Iris pigment epithelial cell (primary cell): ENCODE measurements around the gene SLC22A23.

Experiments used
- DNase-seq: peaks from one replicate; pipeline ENCODE4 v3.0.0-alpha.2; 2011; ENCODE audit warnings: low read depth

The SLC22A23 gene

DNA sequence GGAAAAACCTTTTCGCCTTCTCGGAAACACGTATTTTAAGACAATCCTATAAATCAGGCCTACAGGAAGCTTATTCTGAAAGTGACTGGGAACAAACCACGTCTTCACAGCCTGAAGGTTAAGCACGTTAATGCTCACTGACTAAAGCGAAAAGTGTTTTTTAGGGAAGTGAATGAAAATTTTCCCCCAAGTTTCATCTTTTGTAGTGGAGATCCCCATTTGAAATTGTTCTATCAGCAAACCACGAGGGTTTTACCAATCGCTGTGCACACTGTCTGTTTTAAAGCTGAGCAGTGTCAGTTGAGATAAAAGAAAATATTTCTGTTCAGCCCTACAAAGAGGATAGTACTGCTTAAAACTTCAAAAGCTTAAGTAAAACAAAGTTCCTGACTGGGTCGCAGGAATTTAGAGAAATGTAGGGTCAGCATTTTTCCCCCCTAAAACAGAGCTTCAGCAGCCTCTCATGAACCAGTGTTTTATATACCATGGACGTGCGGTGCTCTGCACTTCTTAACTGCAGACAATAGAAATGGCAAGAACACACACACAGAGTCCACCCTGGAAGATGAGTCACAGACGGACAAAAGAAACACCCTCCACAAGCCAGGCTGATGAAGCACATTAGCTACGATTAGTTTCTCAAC is 34.9 kb downstream of the SLC22A23 start:
- peak; percentile 78 for DNase-seq

DNA sequence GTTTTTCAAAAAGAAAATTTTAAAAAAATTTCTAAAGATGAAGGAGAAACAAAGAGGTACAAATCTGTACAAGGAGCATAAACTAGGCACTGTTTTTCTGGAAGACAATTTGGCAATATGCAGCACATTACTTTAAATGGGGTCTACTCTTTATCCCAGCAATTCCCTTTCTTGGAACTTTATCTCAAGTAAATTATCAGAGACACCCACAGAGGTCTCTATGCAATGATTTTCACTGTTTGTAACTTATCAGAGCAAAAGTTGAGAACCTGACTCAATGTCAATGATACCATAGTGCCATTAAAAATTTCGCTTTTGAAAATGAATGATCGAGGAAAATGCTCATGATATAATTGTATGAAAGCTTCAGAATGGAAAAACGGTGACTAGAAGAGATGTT is 35.7 kb downstream of the SLC22A23 start:
- DNase-seq = no peak

GRCh38 chr6:3419624-3420272 is 37.1 kb downstream of the SLC22A23 start:
- DNase-seq = peak; percentile 32

DNA sequence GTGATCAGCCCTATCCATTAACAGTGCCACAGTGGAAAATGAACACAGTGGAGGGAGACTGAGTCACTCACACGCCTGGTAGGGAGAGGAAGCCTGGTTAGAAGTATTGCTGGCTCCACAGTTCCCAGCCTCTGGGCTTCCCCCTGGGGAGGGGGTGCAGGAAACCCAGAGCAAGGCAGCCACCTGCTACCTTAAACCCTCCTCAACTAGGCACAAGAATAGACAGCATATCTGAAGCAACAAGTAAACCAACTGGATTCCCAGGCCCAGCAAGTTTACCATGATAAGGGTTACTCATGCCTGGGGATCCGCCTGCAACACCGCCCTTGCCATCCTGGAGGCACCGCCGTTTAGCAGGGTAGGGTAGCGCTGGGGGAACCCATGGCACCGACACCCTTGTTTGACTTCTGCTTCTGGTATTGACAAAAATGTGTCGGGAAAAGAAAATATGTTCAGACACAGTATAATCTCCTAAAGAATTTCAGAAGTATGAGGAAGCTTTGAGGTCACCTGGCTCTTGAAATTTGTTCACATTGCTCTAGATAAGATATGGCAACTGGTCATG is 38.3 kb downstream of the SLC22A23 start:
- no peak for DNase-seq

DNA sequence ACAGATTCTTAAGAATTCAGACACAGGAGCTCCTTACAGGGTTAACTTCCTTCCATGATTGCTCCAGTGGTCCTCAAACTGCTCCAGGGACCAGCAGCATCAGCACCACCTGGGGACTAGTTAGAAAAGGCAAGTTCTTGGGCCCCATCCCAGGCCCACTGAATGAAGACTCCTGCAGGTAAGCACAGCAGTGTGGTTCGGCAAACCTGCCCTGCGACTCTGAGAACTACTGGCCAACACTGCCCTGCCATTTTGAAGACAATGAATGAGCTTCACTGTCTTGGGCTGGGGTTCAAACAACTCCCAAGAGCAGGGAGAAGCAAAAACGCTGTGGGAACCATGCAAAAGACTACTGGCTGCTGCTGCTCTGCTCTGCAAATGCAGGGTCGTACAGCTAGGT is 39.4 kb downstream of the SLC22A23 start:
- no peak for DNase-seq

DNA sequence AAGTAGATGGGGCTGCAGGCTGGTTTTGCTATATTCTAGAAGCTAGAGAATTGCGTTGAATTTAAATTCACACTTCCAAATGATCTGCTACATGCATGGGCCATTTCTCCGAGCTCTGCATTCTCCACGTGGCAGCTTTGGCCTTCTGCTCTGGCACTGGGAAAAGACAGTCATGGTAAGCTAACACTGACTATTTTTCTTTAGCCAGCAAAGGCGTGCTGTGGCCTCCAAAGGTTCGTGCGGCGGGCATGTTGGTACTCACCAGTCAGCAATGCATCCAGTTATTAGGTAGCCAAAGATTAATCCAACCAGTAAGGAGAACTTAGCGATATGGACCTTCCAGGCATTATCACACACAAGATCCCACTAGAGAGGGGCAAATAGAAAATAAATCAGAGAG is 41.4 kb downstream of the SLC22A23 start:
- no peak for DNase-seq

DNA sequence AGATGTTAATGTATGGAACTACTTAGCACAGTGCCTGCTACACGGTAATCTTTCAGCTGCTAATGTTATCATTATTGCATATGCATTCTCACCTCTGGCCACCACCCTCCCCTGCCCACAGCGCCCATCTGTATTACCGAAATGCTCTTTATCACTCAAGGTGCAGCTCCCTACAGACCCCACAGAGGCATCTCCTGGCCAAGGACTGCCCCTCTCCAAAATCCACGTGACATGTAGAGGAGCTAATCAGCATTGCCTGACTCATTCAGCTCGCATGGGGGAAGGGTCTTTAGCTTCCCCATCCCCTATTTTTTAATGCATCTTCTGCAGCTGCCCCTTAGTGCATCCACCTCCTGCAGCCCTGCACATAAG is 41.8 kb downstream of the SLC22A23 start:
- no peak for DNase-seq

DNA sequence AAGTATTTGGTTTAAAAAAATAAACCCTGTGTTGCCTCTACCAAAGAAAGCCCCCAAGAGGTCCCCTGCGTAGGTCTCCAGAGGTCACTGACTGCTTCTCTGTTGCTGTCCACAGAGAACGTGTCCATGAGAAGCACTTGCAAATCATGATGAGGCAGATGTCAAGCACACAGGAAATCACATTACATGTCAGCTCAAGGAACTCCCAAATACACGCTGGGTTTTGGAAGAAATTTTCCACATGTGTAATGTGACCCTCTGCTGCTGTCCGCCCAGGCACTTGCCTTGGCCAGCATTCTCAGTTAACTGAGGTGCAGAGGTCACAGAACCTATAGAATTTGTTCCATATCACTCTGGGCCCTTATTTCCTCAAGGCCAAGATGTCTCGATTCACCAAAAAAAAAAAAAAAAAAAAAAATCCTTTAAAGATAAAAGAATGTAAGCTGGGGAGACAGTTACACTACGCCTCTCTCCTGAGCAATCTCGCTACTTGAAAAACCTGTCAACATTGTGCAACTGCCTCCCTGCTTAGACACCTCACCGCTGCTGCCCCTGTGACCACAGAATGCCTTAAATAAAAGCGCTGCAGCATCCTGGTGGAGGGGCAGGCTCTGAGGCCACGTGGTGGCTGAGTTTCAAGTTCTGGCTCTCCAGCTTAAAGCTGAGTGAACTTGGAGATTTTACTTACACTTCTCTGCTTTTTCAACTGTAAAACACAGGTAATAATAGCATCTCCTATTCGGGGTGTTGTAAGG is 42.3 kb downstream of the SLC22A23 start:
- peak; percentile 94 for DNase-seq

DNA sequence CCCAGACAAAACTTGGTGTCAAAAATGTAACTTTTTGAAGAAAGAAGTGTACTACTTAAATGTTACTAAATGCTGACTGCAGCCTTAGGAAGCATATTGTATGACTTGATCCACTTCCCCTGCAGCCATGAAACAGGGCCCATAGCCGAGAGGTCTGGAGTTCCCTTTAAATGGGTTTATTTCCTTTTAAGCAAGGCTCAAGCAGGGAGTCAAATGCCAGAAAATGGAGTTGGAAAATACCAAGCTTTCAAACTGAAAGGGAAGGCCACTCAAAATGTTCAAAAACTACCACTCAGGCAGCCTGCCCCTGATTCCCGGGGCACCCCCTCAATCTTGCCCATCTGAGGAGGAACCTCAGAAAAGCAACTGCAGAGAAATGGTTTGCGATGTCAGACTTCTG is 43.3 kb downstream of the SLC22A23 start:
- no peak for DNase-seq

- DNase-seq = no peak
Observed at GRCh38 chr6:3412779-3413500, 43.9 kb downstream of the SLC22A23 start.

DNA sequence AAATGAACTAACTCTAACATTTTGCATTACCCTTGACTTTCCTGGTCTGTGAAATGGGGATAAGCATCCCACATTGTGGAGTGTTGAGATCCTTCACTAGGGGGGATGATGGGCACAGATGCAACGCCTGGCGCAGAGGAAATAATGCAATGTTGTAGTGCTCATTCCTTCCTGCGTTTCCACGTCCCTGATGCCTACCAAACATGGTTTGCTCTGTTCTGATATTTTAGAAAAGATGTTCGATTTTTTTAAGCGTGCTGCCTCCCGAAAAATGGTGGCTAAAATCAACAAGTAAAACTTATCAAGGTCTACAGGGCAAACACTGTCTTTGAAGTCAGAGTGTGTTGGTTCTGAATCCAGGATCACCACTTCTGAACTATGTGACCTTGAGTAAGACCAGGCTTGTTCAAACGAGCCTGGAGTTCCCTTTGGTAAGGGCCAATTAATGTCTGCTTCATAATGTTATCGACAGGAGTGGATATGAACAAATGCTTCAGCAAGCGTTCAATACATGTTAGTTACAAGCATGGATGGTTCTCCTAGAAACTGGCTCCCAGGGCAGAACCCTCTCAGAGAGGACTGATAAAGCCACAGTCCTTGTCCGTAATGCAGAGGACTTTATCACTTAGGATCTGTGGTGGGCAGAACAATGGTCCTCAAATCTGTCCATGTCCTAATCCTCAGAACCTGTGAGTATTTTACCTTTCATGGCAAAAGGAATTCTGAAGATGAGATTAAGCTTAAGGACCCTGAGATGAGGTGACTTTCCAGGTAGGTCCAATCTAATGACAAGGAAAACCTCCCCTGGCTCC is 44.7 kb downstream of the SLC22A23 start:
- no peak for DNase-seq

- DNase-seq = peak; percentile 57
Observed at GRCh38 chr6:3410385-3411360, 46.2 kb downstream of the SLC22A23 start.

DNA sequence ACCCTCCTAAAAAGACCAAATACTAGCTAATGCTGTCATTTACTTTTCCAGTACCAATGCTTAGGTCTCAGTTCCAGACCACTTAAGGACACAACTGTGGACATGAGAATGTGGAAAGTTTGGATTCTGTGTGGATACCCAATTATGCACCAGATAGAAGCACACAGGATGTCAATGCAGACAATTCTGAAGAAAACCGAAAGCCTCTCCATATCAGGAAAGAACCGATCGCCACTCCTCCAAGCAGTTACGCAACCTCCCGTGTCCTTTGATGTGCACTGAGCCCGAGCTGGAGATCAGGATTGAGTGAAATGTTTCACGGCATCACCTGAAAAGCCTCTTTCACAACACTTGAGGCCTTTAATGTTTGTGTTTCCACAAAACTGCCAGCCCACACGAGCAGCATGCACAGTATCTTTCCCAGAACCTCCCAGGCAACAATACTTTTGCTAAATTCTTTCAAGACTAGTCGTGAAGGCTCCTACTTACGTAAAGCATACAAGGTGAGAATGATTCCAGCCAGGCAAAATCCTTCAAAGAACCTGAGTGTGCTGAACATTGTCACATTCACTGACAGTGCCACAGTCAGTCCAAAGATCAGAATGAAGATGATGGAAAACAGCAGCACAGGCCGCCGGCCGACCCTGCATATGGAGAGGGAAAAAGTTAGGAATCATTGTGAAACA is 47.0 kb downstream of the SLC22A23 start:
- DNase-seq = peak; percentile 32

DNA sequence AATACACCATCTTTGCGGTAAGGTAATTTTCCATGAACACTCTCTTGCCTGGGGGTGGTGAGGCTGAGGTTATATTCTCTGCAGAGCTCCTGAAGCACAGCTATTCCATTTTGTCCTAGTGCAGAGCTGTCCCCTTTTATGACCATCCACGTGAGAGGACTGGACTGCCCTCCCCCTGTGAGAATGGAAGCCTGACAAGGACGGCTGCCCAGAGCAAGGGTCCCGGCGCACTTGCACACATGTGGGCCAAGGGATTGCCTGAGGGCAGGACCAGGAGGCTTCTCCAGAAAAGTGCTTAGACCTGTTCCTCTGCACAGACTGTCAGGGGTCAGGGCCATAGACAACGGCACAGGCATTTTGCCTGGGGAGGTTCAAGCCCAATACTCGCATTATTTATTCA is 48.2 kb downstream of the SLC22A23 start:
- no peak for DNase-seq

DNA sequence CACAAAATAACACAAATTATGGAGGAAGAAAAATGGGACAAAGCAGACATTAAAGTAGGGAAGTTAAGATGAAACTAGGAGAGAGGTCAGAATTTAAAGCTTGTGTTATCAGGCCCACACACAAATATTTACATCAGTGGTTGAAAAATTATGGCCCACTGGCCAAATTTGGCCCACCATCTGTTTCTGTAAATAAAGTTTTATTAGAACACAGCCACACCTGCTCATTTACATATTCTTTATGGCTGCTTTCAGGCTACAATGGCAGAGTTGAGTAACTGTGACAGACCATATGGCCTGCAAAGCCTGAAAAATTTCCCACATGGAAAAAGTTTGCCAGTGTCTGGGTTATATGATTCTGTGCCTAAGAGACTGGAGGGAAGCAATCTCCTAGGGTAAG is 49.0 kb downstream of the SLC22A23 start:
- no peak for DNase-seq

DNA sequence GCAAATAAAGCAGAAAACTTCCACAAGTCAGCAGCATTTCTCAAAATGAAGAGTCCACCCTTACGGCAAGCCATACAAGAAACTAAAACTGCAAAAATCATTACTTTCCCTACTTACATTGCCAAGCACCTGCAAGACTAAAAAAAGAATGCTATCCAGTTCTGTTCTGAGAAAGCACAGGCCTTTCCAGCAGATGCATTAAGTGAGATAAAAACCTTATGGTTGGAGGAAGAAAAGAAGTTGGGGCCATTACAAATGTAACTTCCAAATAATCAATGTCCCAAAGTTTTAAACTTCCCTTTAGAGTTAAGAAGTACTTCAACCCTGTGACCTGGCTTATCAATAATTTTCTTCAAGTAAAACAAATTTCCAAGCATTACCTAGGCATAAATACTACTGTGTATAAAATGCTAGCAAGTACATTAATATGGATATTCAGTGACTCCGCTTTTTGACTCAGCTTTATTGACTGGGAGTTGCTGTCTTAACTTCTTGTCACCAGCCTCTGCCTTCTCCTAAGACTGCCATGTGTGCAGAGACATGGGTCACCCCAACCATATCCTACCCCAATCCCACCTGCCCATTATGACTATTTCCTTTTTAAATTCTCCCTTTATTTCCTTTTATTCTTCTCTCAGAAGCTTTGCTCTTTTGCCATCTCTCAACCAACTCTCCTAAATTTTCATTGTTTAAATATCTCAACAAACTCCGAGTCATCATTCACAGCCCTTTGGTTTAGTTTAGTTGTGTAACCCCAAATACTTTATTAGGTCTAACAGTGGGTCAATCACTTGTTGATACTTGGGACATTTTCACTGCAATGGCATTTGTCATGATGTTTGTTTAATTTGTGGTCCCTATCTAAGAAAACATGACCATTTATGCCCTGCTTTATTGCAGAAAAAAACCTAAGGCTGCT is 49.7 kb downstream of the SLC22A23 start:
- no peak for DNase-seq

- DNase-seq = no peak
Observed at GRCh38 chr6:3406362-3406821, 50.5 kb downstream of the SLC22A23 start.

GRCh38 chr6:3405679-3406078 is 51.2 kb downstream of the SLC22A23 start:
- DNase-seq = peak; percentile 81

GRCh38 chr6:3405182-3405518 is 51.7 kb downstream of the SLC22A23 start:
- peak; percentile 50 for DNase-seq
